ENCODE measurements around the gene KDM4C. TPM values are rescaled to one million over a fixed set of nuclear protein-coding genes. Genes with fewer than 3 reads are reported as not detected.
A peak's percentile ranks its signal among the peaks of the same experiment; 100 is the strongest.

Gene KDM4C
- total RNA-seq, 1 donor: 50.7 TPM

DNA sequence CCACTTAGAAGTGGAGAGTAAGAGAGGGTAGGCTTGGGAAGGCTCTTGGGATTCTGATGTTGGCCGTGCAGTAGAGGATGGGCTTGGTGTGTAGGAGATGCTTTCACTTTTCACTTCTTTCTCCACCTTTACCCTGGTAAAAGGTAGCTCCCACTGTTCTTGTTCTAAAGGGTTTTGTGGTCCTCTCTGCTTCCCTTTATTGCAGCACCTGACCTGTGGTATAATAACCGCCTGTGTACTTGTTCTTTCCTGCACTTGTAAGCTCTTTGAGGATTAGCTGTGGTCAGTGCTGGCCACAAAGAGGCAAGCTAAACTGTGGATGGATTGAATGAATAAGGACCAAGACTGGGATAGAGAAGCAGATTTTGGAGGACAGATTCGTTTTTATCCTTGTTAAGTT is 25.2 kb downstream of the KDM4C start:
- peaks cover 42% of the 10 kb centered on the region for H4K20me1 ChIP-seq (ENCODE audit: insufficient read depth, low read length)
- no peaks in the 10 kb centered on the region for H3K27me3 ChIP-seq (ENCODE audit: insufficient read depth, low read length)
- H3K79me2 ChIP-seq (ENCODE audit: insufficient read depth, low read length): peaks cover 81% of the 10 kb centered on the region
- peaks cover 15% of the 10 kb centered on the region for H3K4me1 ChIP-seq (ENCODE audit: insufficient read depth, low read length)
- no peak for DNase-seq (ENCODE audit: insufficient read length, low spot score, missing footprints)
- no peak overlapping the region for H2AFZ ChIP-seq (ENCODE audit: low read length)
- TF ChIP-seq, protein P1, sequence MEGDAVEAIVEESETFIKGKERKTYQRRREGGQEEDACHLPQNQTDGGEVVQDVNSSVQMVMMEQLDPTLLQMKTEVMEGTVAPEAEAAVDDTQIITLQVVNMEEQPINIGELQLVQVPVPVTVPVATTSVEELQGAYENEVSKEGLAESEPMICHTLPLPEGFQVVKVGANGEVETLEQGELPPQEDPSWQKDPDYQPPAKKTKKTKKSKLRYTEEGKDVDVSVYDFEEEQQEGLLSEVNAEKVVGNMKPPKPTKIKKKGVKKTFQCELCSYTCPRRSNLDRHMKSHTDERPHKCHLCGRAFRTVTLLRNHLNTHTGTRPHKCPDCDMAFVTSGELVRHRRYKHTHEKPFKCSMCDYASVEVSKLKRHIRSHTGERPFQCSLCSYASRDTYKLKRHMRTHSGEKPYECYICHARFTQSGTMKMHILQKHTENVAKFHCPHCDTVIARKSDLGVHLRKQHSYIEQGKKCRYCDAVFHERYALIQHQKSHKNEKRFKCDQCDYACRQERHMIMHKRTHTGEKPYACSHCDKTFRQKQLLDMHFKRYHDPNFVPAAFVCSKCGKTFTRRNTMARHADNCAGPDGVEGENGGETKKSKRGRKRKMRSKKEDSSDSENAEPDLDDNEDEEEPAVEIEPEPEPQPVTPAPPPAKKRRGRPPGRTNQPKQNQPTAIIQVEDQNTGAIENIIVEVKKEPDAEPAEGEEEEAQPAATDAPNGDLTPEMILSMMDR (IDR thresholded peaks at IDR 0.05; ENCODE audit: extremely low read depth, low read depth, low read length): no peak
- H3K9me3 ChIP-seq (ENCODE audit: low read depth, low read length): no peaks in the 10 kb centered on the region
- no peak overlapping the region for H3K4me2 ChIP-seq (ENCODE audit: insufficient read depth, low read length)
- no peaks in the 10 kb centered on the region for H3K36me3 ChIP-seq (ENCODE audit: insufficient read depth, low read length)
- no peak overlapping the region for H3K4me3 ChIP-seq (ENCODE audit: insufficient read depth, low read length)
- H3K27ac ChIP-seq (ENCODE audit: low read depth, low read length): no peak overlapping the region

DNA sequence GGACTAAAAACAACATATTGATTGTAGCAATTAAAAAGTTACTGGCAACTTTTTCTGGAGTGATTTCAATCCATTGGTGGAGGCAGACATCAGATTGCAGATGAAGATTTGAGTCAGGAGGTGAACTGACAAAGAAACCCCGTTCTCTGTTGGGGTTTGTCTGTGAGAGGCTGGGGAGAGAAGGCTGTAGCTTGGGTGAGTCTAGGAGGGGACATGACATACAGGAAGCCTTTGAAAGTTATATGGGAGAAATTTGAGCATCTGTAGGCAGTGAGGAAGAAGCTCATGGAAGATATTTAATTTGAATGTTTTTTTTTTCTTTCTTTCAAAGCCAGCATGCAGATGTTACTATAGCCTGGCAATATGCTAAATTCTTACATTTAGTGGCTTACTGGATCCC is 26.0 kb downstream of the KDM4C start:
- Histone ChIP-seq H3K79me2 (ENCODE audit: insufficient read depth, low read length) (peaks cover 82% of the 10 kb centered on the region), H4K20me1 (ENCODE audit: insufficient read depth, low read length) (peaks cover 44% of the 10 kb centered on the region), H3K4me2 (ENCODE audit: insufficient read depth, low read length) (no peak overlapping the region), H3K9me3 (ENCODE audit: low read depth, low read length) (no peaks in the 10 kb centered on the region), H3K27ac (ENCODE audit: low read depth, low read length) (no peak overlapping the region), H3K27me3 (ENCODE audit: insufficient read depth, low read length) (no peaks in the 10 kb centered on the region), H2AFZ (ENCODE audit: low read length) (no peak overlapping the region), H3K4me1 (ENCODE audit: insufficient read depth, low read length) (peaks cover 23% of the 10 kb centered on the region), H3K36me3 (ENCODE audit: insufficient read depth, low read length) (no peaks in the 10 kb centered on the region), H3K4me3 (ENCODE audit: insufficient read depth, low read length) (no peak overlapping the region)
- no peak for DNase-seq (ENCODE audit: insufficient read length, low spot score, missing footprints)
- TF ChIP-seq, protein P1 (IDR thresholded peaks at IDR 0.05; ENCODE audit: extremely low read depth, low read depth, low read length): no peak

DNA sequence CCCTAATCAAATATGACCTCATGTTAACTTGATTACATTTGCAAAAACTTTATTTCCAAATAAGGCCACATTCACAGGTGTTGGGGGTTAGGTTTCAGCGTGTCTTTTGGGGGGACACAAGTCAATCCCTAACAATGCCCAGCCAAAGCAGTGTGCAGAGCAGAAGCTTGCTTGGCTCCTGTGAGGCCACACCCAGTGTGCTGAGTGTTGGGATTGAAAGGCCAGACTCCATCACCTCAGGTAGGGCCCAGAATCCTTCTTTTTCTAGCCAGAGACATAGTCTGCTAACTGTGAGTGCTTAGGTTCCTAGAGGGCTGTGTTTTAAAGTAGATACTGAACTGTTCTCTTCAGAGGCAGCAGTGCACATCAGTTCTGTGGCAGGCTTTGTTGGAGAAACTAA is 27.9 kb downstream of the KDM4C start:
- H3K27me3 ChIP-seq (ENCODE audit: insufficient read depth, low read length): no peaks in the 10 kb centered on the region
- H3K79me2 ChIP-seq (ENCODE audit: insufficient read depth, low read length): peaks cover 85% of the 10 kb centered on the region
- H3K36me3 ChIP-seq (ENCODE audit: insufficient read depth, low read length): no peaks in the 10 kb centered on the region
- H3K9me3 ChIP-seq (ENCODE audit: low read depth, low read length): no peaks in the 10 kb centered on the region
- H3K27ac ChIP-seq (ENCODE audit: low read depth, low read length): no peak overlapping the region
- H3K4me1 ChIP-seq (ENCODE audit: insufficient read depth, low read length): peaks cover 16% of the 10 kb centered on the region
- no peak overlapping the region for H3K4me2 ChIP-seq (ENCODE audit: insufficient read depth, low read length)
- TF ChIP-seq, protein P1 (IDR thresholded peaks at IDR 0.05; ENCODE audit: extremely low read depth, low read depth, low read length): no peak
- H4K20me1 ChIP-seq (ENCODE audit: insufficient read depth, low read length): peaks cover 34% of the 10 kb centered on the region
- H3K4me3 ChIP-seq (ENCODE audit: insufficient read depth, low read length): no peak overlapping the region
- no peak overlapping the region for H2AFZ ChIP-seq (ENCODE audit: low read length)
- no peak for DNase-seq (ENCODE audit: insufficient read length, low spot score, missing footprints)

DNA sequence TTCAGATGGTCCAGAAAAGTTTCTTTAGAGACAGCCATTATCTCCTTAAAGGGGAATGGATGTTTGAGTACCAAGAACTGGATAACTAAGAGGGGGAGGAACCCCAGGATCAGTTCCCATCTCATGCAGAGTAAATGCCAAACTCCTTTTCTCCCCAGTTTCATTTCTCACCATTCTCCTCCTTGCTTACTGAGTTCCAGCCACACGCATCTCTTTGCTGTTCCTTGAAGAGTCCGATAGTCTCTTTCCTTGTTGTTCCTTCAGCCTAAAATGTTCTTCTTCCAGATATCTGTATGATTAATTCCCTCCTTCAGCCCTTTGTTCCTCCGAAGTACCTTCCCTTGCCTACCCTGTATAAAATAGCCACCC is 30.0 kb downstream of the KDM4C start:
- peaks cover 16% of the 10 kb centered on the region for H3K4me1 ChIP-seq (ENCODE audit: insufficient read depth, low read length)
- DNase-seq (ENCODE audit: insufficient read length, low spot score, missing footprints): peak; percentile 49
- H3K79me2 ChIP-seq (ENCODE audit: insufficient read depth, low read length): peaks cover 81% of the 10 kb centered on the region
- peak overlapping the region; percentile 50 for H3K4me3 ChIP-seq (ENCODE audit: insufficient read depth, low read length)
- peaks cover 17% of the 10 kb centered on the region for H4K20me1 ChIP-seq (ENCODE audit: insufficient read depth, low read length)
- H3K27me3 ChIP-seq (ENCODE audit: insufficient read depth, low read length): no peaks in the 10 kb centered on the region
- TF ChIP-seq, protein P1 (IDR thresholded peaks at IDR 0.05; ENCODE audit: extremely low read depth, low read depth, low read length): no peak
- no peak overlapping the region for H2AFZ ChIP-seq (ENCODE audit: low read length)
- H3K36me3 ChIP-seq (ENCODE audit: insufficient read depth, low read length): no peaks in the 10 kb centered on the region
- no peaks in the 10 kb centered on the region for H3K9me3 ChIP-seq (ENCODE audit: low read depth, low read length)
- H3K27ac ChIP-seq (ENCODE audit: low read depth, low read length): peak overlapping the region; percentile 29
- peak overlapping the region; percentile 80 for H3K4me2 ChIP-seq (ENCODE audit: insufficient read depth, low read length)

Measured in osteoblast (primary cell).